Mammary epithelial cell (primary cell): ENCODE results near the gene EEPD1.

ENCODE experiments used
- EZH2 ChIP-seq: IDR thresholded peaks from 2 replicates; pipeline ENCODE4 v1.6.1; 2012; ENCODE audit warnings: low read length, inconsistent platforms, borderline replicate concordance
- TF ChIP-seq, protein P1 (sequence below), 2 donors: IDR thresholded peaks in 1 of 2; conservative IDR thresholded peaks in 1 of 2; 2 replicates each; pipeline ENCODE4 v1.5.1; 2011 to 2012; ENCODE audit warnings: inconsistent platforms in 2 of 2, low read length in 2 of 2, mild to moderate bottlenecking in 2 of 2, control low read depth in 1 of 2, low read depth in 1 of 2; ENCODE audit not compliant: insufficient read depth in 1 of 2; ENCODE audit errors: extremely low read depth in 1 of 2

DNA sequence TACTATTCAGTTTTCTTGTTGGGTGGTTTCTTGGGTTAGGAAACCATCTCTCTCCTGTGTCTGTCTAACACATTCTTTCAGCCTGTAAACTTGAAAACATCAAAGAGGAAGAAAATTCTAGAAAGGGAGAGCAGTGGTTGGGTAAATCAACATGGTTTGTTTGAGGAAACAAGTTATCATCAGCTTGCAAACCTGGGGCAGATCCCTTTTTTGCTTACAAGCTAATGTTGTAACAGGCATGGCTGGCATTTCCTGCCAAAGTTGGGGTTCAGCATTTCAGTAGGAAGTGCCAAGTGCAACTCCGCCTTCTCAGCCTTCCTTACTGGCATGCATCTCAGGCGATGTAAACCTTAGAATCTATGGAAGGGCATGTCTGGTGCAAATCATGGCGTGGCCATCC, 112.6 kb downstream of the EEPD1 start:
- TF ChIP-seq, protein P1, sequence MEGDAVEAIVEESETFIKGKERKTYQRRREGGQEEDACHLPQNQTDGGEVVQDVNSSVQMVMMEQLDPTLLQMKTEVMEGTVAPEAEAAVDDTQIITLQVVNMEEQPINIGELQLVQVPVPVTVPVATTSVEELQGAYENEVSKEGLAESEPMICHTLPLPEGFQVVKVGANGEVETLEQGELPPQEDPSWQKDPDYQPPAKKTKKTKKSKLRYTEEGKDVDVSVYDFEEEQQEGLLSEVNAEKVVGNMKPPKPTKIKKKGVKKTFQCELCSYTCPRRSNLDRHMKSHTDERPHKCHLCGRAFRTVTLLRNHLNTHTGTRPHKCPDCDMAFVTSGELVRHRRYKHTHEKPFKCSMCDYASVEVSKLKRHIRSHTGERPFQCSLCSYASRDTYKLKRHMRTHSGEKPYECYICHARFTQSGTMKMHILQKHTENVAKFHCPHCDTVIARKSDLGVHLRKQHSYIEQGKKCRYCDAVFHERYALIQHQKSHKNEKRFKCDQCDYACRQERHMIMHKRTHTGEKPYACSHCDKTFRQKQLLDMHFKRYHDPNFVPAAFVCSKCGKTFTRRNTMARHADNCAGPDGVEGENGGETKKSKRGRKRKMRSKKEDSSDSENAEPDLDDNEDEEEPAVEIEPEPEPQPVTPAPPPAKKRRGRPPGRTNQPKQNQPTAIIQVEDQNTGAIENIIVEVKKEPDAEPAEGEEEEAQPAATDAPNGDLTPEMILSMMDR (conservative IDR thresholded peaks at IDR 0.05 in 1 of 2, IDR thresholded peaks at IDR 0.05 in 1 of 2; ENCODE audit: extremely low read depth in 1 of 2, insufficient read depth in 1 of 2, low read depth in 1 of 2, low read length in 2 of 2) = no peak
- TF ChIP-seq EZH2 = no peak
